Thyroid gland (tissue), 4 donors: ENCODE measurements around the gene GNG7. TPM values are rescaled to one million over a fixed set of nuclear protein-coding genes. Genes with fewer than 3 reads are reported as not detected.
"Not testable (repeated sequence)": the region's sequence is repeated elsewhere in the genome, so short reads cannot be mapped to it uniquely, and the experiment has no call there.

Source experiments
- DNase-seq, 2 donors: peaks; one replicate each; pipeline ENCODE4 v3.0.0-alpha.2; 2019
- H3K27ac ChIP-seq, 3 donors: fragments of 200-600 bp; sonication (generic); 1 replicate in 2 of 3; 2 replicates in 1 of 3; pipeline ENCODE4 v1.5.1; 2016 to 2019; ENCODE audit warnings: mild to moderate bottlenecking in 1 of 3, moderate library complexity in 1 of 3
- H3K27me3 ChIP-seq: fragments of 200-600 bp; sonication (generic); one replicate; pipeline ENCODE4 v1.5.1; 2019
- H3K36me3 ChIP-seq, 2 donors: fragments of 200-600 bp; sonication (generic); one replicate each; pipeline ENCODE4 v1.5.1; 2016 to 2019
- H3K4me1 ChIP-seq, 2 donors: fragments of 200-600 bp; sonication (generic); one replicate each; pipeline ENCODE4 v1.5.1; 2017 to 2019
- H3K4me3 ChIP-seq, 3 donors: fragments of 200-600 bp; sonication (generic); replicated peaks in 1 of 3; 1 replicate in 2 of 3; 2 replicates in 1 of 3; pipeline ENCODE4 v1.5.1; 2016; ENCODE audit warnings: mild to moderate bottlenecking in 1 of 3
- H3K9me3 ChIP-seq: fragments of 200-600 bp; sonication (generic); one replicate; pipeline ENCODE4 v1.5.1; 2017
- CTCF ChIP-seq, 6 experiments: fragments of 200-600 bp in 3 of 6; fragments of 450-650 bp in 3 of 6; sonication (generic) in 3 of 6; IDR thresholded peaks; one replicate each; pipeline ENCODE4 v1.5.1; 2016 to 2019; ENCODE audit warnings: antibody characterized with exemption in 6 of 6, mild to moderate bottlenecking in 2 of 6, inconsistent platforms in 1 of 6, moderate library complexity in 1 of 6
- POLR2A ChIP-seq, 2 donors: fragments of 450-650 bp; IDR thresholded peaks; one replicate each; pipeline ENCODE4 v1.6.1; 2017; ENCODE audit warnings: antibody characterized with exemption in 2 of 2, mild to moderate bottlenecking in 2 of 2, moderate library complexity in 1 of 2
- WGBS, 2 donors: methylation state at CpG; one replicate each; pipeline ENCODE4 v1.1.5; 2017; 5-methylcytosine and 5-hydroxymethylcytosine counted together
- intact Hi-C: fragments of 100-400 bp; cut with DNase I; formaldehyde crosslinking; loops from one replicate; pipeline ENCODE4 v1.15.1; 2023
- total RNA-seq, 4 donors: library from RNA; depleted of rRNA; stranded (reverse); fragments of >200 nt; gene quantifications; one replicate each; pipeline ENCODE4 v1.2.3, GENCODE V29; 2016

The GNG7 gene
- total RNA-seq, 4 donors from 2014 or later: 3.8 to 6.9 (median 5.6) TPM

GRCh38 chr19:2547721-2548120 lies 154.8 kb downstream of the GNG7 start:
- H3K36me3 ChIP-seq: no peaks in the 10 kb centered on the region
- peak overlapping the region in 2 of 3 donors; percentile 99 to 100 for H3K27ac ChIP-seq
- peaks cover 44 to 52% of the 10 kb centered on the region in 2 donors for H3K4me1 ChIP-seq
- 92 to 96% methylated on average over 5 to 8 of the region's 9 CpGs for WGBS, 2 donors
- no peak overlapping the region for H3K4me3 ChIP-seq
- DNase-seq: no peak
- H3K9me3 ChIP-seq: no peaks in the 10 kb centered on the region
- no peak for TF ChIP-seq POLR2A (IDR thresholded peaks at IDR 0.05)
- no peak for TF ChIP-seq CTCF (IDR thresholded peaks at IDR 0.05)
- no peaks in the 10 kb centered on the region for H3K27me3 ChIP-seq
- intact Hi-C loops: loop anchor here (10.0 kb wide), 1 partner anchor 67 kb away; no protein-coding TSS in a partner anchor

DNA sequence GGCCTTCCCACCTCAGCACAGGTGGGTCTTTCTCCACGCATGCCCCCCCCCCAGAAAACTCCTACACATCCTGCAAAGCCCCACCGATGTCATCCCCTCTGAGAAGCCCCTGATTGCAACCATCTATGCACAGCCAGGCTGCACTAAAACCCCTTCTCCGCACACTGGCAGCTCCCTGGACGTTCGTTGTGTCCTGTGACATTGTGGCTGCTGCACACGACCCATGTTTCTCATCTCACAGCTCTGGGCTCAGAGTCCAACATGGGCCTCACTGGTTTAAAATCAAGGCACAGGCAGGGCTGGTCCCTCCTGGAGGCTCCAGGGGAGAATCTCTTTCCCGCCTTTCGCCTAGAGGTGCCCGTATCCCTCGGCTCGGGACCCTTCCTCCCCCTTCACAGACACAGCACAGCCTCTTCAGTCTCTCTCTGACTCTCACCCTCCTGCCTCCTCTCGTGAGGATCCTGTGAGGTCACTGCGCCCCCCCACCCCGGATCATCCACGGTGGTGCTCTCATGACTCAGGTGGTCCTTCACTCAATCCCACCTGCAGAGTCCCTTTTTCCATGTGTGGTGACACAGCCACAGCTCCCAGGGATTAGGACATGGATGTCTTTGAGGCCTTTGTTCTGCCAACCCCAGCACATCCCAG lies 155.3 kb downstream of the GNG7 start:
- no peak overlapping the region for H3K4me3 ChIP-seq
- no peaks in the 10 kb centered on the region for H3K27me3 ChIP-seq
- peak overlapping the region; percentile 99 to 100 (median 100) for H3K27ac ChIP-seq
- 82 to 93% methylated on average over 14 to 15 of the region's 15 CpGs for whole genome bisulfite sequencing, 2 donors
- no peak for DNase-seq
- no peaks in the 10 kb centered on the region for H3K36me3 ChIP-seq
- intact Hi-C loops: loop anchor here (10.0 kb wide), 1 partner anchor 68 kb away; no protein-coding TSS in a partner anchor
- H3K4me1 ChIP-seq: peaks cover 49 to 57% of the 10 kb centered on the region in 2 donors
- H3K9me3 ChIP-seq: no peaks in the 10 kb centered on the region
- TF ChIP-seq CTCF (IDR thresholded peaks at IDR 0.05): no peak
- TF ChIP-seq POLR2A (IDR thresholded peaks at IDR 0.05): no peak

DNA sequence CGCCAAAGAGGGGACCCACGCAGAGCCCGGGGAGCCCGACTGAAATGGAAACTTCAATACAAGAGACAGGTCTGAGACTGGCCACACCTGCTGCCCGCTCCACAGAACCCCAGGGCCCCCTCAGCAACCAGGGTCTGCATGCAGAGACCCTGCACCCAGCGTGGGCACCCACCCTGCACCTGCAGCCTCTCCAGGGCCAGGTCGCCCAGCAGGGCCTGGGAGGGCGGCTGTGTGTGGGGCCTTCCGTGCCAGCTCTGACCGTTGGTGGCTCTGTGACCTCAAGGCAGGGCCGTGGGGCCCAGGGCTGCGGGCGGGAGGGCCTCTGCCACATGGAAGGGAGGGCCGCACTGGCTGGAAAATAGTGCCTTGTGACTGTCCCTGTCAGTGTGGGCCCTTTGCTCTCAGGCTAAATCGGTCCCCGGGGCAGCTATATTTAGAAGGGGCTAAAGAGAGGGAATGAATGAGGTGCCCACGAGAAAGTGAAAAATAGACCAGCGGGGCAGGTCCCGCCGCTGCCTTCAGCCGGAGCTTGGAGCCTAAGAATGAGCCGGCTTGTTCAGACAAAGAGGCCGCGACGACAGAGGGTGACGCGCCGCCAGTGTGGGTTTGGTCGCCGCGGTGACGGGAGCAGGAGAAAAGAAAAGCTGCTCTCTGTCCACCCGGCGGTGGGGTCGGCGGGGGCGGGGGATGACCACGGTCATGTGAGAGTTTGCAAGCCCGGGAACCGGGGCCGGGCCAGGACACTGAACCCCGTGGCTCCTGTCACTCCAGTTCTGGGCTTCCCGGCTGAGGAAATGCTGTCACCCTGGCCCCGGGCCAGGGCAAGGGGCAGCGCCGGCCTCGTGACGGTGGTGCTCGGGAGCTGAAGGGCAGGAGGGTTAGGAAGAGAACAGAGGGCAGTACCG lies 156.1 kb downstream of the GNG7 start:
- Histone ChIP-seq H3K9me3 (no peaks in the 10 kb centered on the region), H3K36me3 (no peaks in the 10 kb centered on the region), H3K4me3 (no peak overlapping the region), H3K27ac (peak overlapping the region; percentile 99 to 100 (median 100)), H3K4me1 (peaks cover 55 to 65% of the 10 kb centered on the region in 2 donors), H3K27me3 (no peaks in the 10 kb centered on the region)
- intact Hi-C loops: loop anchor here (10.0 kb wide), 1 partner anchor 68 kb away; no protein-coding TSS in a partner anchor
- peak; percentile 73 to 85 for DNase-seq
- WGBS, 2 donors: 38% methylated on average over 31 to 37 of the region's 50 CpGs
- TF ChIP-seq CTCF (IDR thresholded peaks at IDR 0.05): no peak
- TF ChIP-seq POLR2A (IDR thresholded peaks at IDR 0.05): peak in 1 of 2 donors; percentile 34

GRCh38 chr19:2545416-2546127 lies 156.9 kb downstream of the GNG7 start:
- TF ChIP-seq CTCF (IDR thresholded peaks at IDR 0.05) (peak in 1 of 6 experiments; percentile 2), POLR2A (IDR thresholded peaks at IDR 0.05) (peak in 1 of 2 donors; percentile 80)
- not testable (repeated sequence) for H3K36me3 ChIP-seq, H3K9me3 ChIP-seq, H3K27me3 ChIP-seq, H3K4me3 ChIP-seq
- 59 to 69% methylated on average over 20 of the region's 20 CpGs for WGBS, 2 donors
- Histone ChIP-seq H3K27ac (peak overlapping the region; percentile 99 to 100 (median 100)), H3K4me1 (peaks cover 60 to 72% of the 10 kb centered on the region in 2 donors)
- intact Hi-C loops: loop anchor here (10.0 kb wide), 1 partner anchor 69 kb away; no protein-coding TSS in a partner anchor
- DNase-seq: peak; percentile 53 to 78
